Putamen (tissue), 1 donor: ENCODE results near the gene BMPR2.

Experiments used
- DNase-seq: peaks from one replicate; pipeline ENCODE4 v3.0.0-alpha.2; 2016; ENCODE audit warnings: low spot score

The BMPR2 gene

DNA sequence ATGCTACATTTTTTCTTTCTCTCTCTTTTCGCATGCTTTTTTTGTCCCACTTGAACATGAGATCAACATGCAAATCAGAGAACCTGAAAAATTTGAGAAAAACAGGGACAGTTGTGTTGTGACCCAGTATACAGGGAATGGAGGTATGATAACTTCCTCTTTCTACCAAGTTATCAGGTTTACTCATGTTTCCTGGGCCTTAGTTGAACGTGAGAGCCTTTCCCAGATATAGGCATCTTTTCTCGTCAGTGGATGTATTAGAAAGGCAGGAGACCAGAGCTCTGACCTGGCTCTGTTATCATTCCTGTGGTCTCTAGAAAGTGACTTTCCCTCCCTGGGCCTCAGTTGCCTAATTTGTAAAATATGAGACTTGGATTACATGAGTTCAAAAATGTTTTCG lies 228.6 kb downstream of the BMPR2 start:
- DNase-seq, result no peak

DNA sequence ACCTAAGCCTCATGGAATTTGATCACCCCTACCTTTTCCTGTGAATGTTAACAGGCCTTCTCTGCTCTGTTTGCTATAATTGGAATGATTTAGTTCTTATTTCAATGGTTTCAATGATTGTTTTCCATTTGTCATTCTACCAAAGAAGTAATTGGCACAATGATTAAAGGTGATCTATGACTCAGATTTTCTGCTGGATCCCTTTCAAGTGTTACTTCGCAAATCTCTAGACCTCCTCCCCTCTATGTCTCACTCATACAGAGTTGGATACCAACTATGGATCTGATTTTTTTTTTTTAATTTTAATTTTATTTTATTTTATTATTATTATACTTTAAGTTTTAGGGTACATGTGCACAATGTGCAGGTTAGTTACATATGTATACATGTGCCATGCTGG lies 229.0 kb downstream of the BMPR2 start:
- no peak for DNase-seq

DNA sequence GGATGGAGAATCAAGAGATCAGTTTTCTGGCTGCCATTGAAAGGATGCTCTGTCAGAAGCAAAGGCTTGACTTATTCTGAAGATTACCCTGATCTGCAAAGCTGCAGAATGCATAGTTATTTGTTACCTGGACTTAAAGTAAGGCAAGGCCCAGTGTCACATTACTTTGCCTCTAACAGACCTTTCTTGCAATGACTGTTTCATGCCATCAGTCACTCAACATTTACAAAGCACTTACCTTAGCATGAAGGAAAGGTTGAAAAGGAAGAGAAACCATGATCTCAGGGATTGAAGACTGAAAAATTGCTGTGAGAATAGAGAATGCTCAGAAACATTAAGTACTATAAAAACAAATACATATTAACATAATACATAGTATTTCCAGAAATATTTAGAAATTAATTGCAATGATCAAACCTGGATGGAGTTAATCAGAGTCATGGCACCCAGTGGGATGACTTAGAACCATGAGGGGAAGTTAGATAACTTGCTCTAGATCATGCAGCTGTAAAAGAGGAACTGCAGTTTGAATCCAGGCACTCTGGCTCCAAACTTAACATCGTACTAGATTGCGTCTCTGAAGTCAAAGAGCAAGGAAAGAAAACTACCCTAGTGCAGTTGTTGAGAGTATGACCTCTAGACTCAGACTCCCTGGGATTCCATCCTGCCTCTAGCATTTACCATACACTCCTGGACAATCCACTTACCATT lies 232.2 kb downstream of the BMPR2 start:
- DNase-seq, result no peak

DNA sequence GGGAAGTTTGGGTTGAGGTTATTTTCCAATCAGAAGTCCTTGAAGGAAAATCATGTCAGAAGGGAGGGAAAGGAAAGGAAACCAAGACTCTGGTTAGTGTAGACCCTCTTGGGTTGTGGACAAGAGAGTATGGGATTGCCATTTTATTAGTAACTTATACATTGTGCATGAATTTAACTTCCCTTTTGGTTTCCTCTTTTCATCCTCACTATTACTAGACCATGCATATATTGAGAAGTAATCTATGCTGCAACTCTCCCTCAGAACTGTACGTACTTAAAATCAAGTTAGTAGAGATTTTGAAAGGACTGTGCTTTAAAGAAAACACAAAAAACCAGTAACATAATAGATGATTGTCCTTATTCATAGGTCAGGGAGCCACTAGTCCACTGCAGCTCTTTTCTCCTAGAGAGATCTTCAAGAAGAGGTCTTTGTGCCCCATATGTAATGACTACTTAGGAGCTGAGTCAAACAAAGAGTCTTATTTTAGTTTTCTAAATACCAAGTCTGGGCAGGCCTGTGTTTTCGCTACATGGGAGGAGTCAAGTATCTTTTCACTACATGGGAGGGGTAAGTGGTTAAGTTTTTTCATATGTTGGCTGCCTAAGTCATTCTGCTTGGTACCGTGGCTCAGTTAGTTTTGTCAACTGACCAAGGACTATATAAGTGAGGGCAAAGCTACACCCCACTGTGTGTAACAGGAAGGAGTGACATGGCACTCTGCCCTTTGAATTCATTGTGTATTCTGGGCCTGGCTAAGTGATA lies 233.4 kb downstream of the BMPR2 start:
- DNase-seq, result no peak

DNA sequence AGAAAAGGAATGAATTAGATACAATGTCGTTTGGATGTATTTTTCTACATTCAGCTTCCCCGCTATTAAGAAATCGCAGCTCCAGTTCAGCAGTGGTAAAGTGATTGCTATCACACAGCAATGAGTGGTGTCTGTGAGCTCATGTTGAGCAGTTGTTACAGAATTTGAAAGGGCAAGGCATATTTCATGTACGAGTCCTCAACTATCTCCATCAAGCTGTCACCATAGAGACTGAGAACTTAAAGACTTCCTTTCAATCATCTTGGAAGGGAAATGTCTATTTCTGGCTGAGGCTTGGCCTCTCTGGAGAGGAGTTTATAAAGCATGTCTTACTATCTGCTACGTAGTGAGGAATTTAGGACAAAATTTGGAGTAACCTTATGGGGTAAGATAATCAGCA lies 234.3 kb downstream of the BMPR2 start:
- DNase-seq, result no peak

DNA sequence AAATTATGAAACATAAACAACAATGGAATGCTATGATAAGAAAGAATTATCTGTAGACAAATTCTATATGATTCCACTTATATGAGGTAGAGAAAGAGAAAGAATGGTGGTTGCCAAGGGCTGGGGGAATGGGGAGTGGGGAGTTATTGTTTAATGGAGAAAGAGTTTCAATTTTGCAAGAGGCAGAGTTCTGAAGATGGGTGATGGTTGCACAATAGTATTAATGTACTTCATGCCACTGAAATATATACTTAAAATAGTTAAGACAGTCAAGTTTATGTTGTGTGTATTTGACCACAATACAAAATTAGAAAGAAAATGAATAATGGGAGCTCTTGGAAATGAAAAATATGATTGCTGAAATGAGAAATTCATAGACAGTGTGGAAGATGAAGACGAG lies 236.0 kb downstream of the BMPR2 start:
- DNase-seq, result no peak

DNA sequence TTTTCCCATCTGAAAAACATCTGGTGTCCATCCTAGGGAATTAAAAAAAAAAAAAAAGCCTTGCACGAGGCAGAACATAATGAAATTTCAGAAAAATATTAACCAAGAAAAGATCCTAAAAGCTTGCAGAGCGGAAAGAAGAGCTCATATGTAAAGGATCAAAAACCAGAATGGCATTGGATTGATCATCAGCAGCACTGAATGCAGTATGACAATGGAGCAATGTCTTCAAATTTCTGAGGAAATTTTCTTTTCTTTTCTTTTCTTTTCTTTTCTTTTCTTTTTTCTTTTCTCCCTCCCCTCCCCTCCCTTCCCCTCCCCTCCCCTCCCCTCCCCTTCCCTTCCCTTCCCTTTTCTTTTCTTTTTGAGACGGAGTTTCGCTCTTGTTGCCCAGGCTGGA lies 237.4 kb downstream of the BMPR2 start:
- DNase-seq, result no peak
